GM23338 (cell line): ENCODE measurements around the gene ZNF142. TPM values are rescaled to one million over a fixed set of nuclear protein-coding genes. Genes with fewer than 3 reads are reported as not detected.

Experiments used
- CREB1 ChIP-seq: fragments of 250-450 bp; sonication (Bioruptor Pico); IDR thresholded peaks from 2 replicates; pipeline ENCODE4 v1.5.0; 2020; ENCODE audit warnings: low read depth, mild to moderate bottlenecking, moderate library complexity
- ETS1 ChIP-seq: IDR thresholded peaks from 2 replicates; pipeline ENCODE4 v1.6.1; 2016; ENCODE audit warnings: antibody characterized with exemption
- EZH2 ChIP-seq: fragments of 200-600 bp; sonication (generic); IDR thresholded peaks from one replicate; pipeline ENCODE4 v1.8.0; 2017; ENCODE audit warnings: antibody characterized with exemption, mild to moderate bottlenecking, low read depth; ENCODE audit not compliant: unreplicated experiment
- EZH2phosphoT487 ChIP-seq: fragments of 200-600 bp; sonication (generic); IDR thresholded peaks from one replicate; pipeline ENCODE4 v1.8.1; 2018; ENCODE audit warnings: antibody characterized with exemption; ENCODE audit not compliant: unreplicated experiment
- JUNB ChIP-seq: IDR thresholded peaks from one replicate; pipeline ENCODE4 v1.6.1; 2016; ENCODE audit warnings: antibody characterized with exemption; ENCODE audit not compliant: unreplicated experiment
- POLR2AphosphoS5 ChIP-seq: IDR thresholded peaks from 2 replicates; pipeline ENCODE4 v1.6.1; 2016; ENCODE audit warnings: antibody characterized with exemption, low read depth
- STAT1 ChIP-seq: IDR thresholded peaks from one replicate; pipeline ENCODE4 v1.6.1; 2016; ENCODE audit warnings: antibody characterized with exemption; ENCODE audit not compliant: unreplicated experiment
- ZNF331 ChIP-seq: fragments of 250-450 bp; sonication (Bioruptor Pico); IDR thresholded peaks from 2 replicates; pipeline ENCODE4 v1.5.0; 2020; ENCODE audit warnings: low read depth, mild to moderate bottlenecking, moderate library complexity
- polyA plus RNA-seq: library from polyadenylated mRNA; unstranded; fragments of >200 nt; fragmentation: Nextera tagmentation; extraction: Ambion mirVana; gene quantifications from 2 replicates; pipeline ENCODE4 v1.2.1, GENCODE V29; 2016
- total RNA-seq: library from RNA; depleted of rRNA; stranded (reverse); fragments of >200 nt; shearing (Covaris generic); gene quantifications from 2 replicates; pipeline ENCODE4 v1.2.3, GENCODE V29; 2014
- TF ChIP-seq, protein P1 (sequence below): fragments of 250-450 bp; sonication (Bioruptor Pico); IDR thresholded peaks from 2 replicates; pipeline ENCODE4 v1.5.0; 2020; ENCODE audit warnings: mild to moderate bottlenecking, moderate library complexity

ZNF142 gene
- total and polyA plus RNA-seq, 2 experiments from 2014 or later: 14.9 to 32.8 TPM

DNA sequence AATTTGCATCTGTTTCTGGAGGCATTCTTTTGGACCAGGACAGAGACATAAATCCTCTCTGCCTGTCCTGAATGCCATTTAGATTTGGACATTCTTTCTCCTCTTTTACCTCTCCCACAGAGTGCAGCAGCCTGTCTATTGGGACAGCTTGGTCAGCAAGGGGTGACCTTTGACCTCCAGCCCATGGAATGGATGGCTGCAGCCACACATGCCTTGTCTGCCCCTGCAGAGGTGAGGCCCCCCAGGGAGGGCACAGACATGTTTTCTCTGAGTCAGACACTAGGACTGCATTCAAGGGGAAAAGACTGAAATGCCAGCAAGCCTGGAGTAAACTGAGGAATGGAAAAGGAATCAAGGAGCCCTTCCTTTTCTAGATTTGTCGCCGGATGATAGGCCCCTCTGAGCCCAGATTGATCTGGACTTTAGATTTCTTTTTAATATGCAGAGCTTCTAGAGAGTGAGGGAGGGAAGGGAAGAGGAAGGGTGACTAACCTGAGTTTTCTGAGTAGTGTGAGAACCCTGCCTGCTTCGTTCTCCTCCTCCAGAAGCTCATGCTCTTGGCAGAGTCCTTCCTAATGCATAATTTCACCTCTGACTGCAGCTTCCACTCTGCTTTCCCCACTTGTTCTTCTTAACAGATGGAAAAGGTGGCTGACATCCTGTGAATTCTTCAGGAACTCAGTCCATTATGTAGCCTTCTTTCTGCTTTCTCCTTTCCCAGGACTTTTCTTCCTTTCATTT, 35.2 kb upstream of the ZNF142 start (continued):
- TF ChIP-seq, protein P1, sequence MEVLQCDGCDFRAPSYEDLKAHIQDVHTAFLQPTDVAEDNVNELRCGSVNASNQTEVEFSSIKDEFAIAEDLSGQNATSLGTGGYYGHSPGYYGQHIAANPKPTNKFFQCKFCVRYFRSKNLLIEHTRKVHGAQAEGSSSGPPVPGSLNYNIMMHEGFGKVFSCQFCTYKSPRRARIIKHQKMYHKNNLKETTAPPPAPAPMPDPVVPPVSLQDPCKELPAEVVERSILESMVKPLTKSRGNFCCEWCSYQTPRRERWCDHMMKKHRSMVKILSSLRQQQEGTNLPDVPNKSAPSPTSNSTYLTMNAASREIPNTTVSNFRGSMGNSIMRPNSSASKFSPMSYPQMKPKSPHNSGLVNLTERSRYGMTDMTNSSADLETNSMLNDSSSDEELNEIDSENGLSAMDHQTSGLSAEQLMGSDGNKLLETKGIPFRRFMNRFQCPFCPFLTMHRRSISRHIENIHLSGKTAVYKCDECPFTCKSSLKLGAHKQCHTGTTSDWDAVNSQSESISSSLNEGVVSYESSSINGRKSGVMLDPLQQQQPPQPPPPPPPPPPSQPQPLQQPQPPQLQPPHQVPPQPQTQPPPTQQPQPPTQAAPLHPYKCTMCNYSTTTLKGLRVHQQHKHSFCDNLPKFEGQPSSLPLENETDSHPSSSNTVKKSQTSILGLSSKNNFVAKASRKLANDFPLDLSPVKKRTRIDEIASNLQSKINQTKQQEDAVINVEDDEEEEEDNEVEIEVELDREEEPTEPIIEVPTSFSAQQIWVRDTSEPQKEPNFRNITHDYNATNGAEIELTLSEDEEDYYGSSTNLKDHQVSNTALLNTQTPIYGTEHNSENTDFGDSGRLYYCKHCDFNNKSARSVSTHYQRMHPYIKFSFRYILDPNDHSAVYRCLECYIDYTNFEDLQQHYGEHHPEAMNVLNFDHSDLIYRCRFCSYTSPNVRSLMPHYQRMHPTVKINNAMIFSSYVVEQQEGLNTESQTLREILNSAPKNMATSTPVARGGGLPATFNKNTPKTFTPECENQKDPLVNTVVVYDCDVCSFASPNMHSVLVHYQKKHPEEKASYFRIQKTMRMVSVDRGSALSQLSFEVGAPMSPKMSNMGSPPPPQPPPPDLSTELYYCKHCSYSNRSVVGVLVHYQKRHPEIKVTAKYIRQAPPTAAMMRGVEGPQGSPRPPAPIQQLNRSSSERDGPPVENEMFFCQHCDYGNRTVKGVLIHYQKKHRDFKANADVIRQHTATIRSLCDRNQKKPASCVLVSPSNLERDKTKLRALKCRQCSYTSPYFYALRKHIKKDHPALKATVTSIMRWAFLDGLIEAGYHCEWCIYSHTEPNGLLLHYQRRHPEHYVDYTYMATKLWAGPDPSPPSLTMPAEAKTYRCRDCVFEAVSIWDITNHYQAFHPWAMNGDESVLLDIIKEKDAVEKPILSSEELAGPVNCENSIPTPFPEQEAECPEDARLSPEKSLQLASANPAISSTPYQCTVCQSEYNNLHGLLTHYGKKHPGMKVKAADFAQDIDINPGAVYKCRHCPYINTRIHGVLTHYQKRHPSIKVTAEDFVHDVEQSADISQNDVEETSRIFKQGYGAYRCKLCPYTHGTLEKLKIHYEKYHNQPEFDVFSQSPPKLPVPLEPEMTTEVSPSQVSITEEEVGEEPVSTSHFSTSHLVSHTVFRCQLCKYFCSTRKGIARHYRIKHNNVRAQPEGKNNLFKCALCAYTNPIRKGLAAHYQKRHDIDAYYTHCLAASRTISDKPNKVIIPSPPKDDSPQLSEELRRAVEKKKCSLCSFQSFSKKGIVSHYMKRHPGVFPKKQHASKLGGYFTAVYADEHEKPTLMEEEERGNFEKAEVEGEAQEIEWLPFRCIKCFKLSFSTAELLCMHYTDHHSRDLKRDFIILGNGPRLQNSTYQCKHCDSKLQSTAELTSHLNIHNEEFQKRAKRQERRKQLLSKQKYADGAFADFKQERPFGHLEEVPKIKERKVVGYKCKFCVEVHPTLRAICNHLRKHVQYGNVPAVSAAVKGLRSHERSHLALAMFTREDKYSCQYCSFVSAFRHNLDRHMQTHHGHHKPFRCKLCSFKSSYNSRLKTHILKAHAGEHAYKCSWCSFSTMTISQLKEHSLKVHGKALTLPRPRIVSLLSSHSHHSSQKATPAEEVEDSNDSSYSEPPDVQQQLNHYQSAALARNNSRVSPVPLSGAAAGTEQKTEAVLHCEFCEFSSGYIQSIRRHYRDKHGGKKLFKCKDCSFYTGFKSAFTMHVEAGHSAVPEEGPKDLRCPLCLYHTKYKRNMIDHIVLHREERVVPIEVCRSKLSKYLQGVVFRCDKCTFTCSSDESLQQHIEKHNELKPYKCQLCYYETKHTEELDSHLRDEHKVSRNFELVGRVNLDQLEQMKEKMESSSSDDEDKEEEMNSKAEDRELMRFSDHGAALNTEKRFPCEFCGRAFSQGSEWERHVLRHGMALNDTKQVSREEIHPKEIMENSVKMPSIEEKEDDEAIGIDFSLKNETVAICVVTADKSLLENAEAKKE (CRISPR knock-in tag): no peak
- no peak for TF ChIP-seq ZNF331 (CRISPR knock-in tag)
- no peak for TF ChIP-seq POLR2AphosphoS5
- TF ChIP-seq JUNB: no peak
- TF ChIP-seq STAT1: no peak
- no peak for TF ChIP-seq EZH2phosphoT487
- TF ChIP-seq EZH2: no peak
- no peak for TF ChIP-seq CREB1 (CRISPR knock-in tag)
- TF ChIP-seq ETS1: no peak
